Mesenchymal stem cell (in vitro differentiated cells and primary cell): ENCODE data around the gene MADD.
A peak's percentile ranks its signal among the peaks of the same experiment; 100 is the strongest.

Experiments
- DNase-seq: peaks from one replicate; pipeline ENCODE4 v3.0.0-alpha.2; 2013
- H2AFZ ChIP-seq: one replicate; pipeline ENCODE4 v1.6.1; 2013; ENCODE audit warnings: low read depth, mild to moderate bottlenecking, control low read depth, inconsistent platforms, low read length, moderate library complexity
- H2AK5ac ChIP-seq: 2 replicates; pipeline ENCODE4 v1.6.1; 2013; ENCODE audit warnings: low read length, moderate library complexity, mild to moderate bottlenecking, inconsistent platforms; ENCODE audit not compliant: severe bottlenecking
- H2BK120ac ChIP-seq: one replicate; pipeline ENCODE4 v1.6.1; 2013; ENCODE audit warnings: low read depth, mild to moderate bottlenecking, inconsistent platforms, low read length, moderate library complexity
- H2BK12ac ChIP-seq, 2 experiments: one replicate each; pipeline ENCODE4 v1.6.1; 2013; ENCODE audit warnings: inconsistent platforms in 2 of 2, low read length in 2 of 2, mild to moderate bottlenecking in 2 of 2, moderate library complexity in 2 of 2, control low read depth in 1 of 2
- H2BK15ac ChIP-seq: one replicate; pipeline ENCODE4 v1.6.1; 2013; ENCODE audit warnings: mild to moderate bottlenecking, low read depth, inconsistent platforms; ENCODE audit not compliant: poor library complexity, severe bottlenecking
- H2BK5ac ChIP-seq: 2 replicates; pipeline ENCODE4 v1.6.1; 2013; ENCODE audit warnings: low read depth, mild to moderate bottlenecking, low read length, control low read depth, inconsistent platforms; ENCODE audit not compliant: poor library complexity, severe bottlenecking
- H3K14ac ChIP-seq, 2 experiments: one replicate each; pipeline ENCODE4 v1.6.1; 2013; ENCODE audit warnings: inconsistent platforms in 2 of 2, low read length in 2 of 2, control low read depth in 1 of 2, mild to moderate bottlenecking in 1 of 2, moderate library complexity in 1 of 2
- H3K18ac ChIP-seq, 2 experiments: one replicate each; pipeline ENCODE4 v1.6.1; 2013; ENCODE audit warnings: inconsistent platforms in 2 of 2, low read length in 2 of 2, control low read depth in 1 of 2, low read depth in 1 of 2, mild to moderate bottlenecking in 1 of 2
- H3K23ac ChIP-seq, 2 experiments: one replicate each; pipeline ENCODE4 v1.6.1; 2013; ENCODE audit warnings: inconsistent platforms in 2 of 2, low read length in 2 of 2, mild to moderate bottlenecking in 2 of 2, moderate library complexity in 2 of 2, control low read depth in 1 of 2
- H3K27ac ChIP-seq: 2 replicates; pipeline ENCODE4 v1.5.1; 2013; ENCODE audit warnings: mild to moderate bottlenecking, moderate library complexity, low read length, control low read depth, inconsistent platforms; ENCODE audit not compliant: poor library complexity, severe bottlenecking
- H3K27me3 ChIP-seq, 2 experiments: 2 replicates each; pipeline versions ENCODE4 v1.6.1 to v1.7.0; 2013; ENCODE audit warnings: low read length in 2 of 2, mild to moderate bottlenecking in 2 of 2, moderate library complexity in 2 of 2, control low read depth in 1 of 2, inconsistent platforms in 1 of 2; ENCODE audit not compliant: control insufficient read depth in 1 of 2, insufficient read depth in 1 of 2
- H3K36me3 ChIP-seq, 2 experiments: 2 replicates each; pipeline versions ENCODE4 v1.6.1 to v1.7.0; 2013; ENCODE audit warnings: low read length in 2 of 2, control low read depth in 1 of 2, inconsistent platforms in 1 of 2, low read depth in 1 of 2, mild to moderate bottlenecking in 1 of 2; ENCODE audit not compliant: insufficient read depth in 2 of 2, control insufficient read depth in 1 of 2
- H3K4ac ChIP-seq, 2 experiments: one replicate each; pipeline ENCODE4 v1.6.1; 2013; ENCODE audit warnings: inconsistent platforms in 2 of 2, low read length in 2 of 2, mild to moderate bottlenecking in 2 of 2, moderate library complexity in 2 of 2, control low read depth in 1 of 2, low read depth in 1 of 2
- H3K4me1 ChIP-seq: 2 replicates; pipeline ENCODE4 v1.6.1; 2013; ENCODE audit warnings: low read depth, low read length, control low read depth; ENCODE audit not compliant: control insufficient read depth, insufficient read depth
- H3K4me2 ChIP-seq: 2 replicates; pipeline ENCODE4 v1.6.1; 2013; ENCODE audit warnings: low read length, mild to moderate bottlenecking, inconsistent platforms; ENCODE audit not compliant: poor library complexity, severe bottlenecking
- H3K4me3 ChIP-seq, 2 experiments: 2 replicates each; pipeline versions ENCODE4 v1.5.1 to v1.7.0; 2013; ENCODE audit warnings: low read length in 2 of 2, mild to moderate bottlenecking in 2 of 2, control low read depth in 1 of 2, low read depth in 1 of 2; ENCODE audit not compliant: insufficient read depth in 1 of 2
- H3K79me1 ChIP-seq: replicated peaks from 2 replicates; pipeline ENCODE4 v1.6.1; 2013; ENCODE audit warnings: mild to moderate bottlenecking, control low read depth, low read length, inconsistent platforms; ENCODE audit not compliant: poor library complexity, severe bottlenecking
- H3K9ac ChIP-seq: 2 replicates; pipeline ENCODE4 v1.7.0; 2013; ENCODE audit warnings: mild to moderate bottlenecking, low read length, moderate library complexity
- H3K9me3 ChIP-seq: 2 replicates; pipeline ENCODE4 v1.7.0; 2013; ENCODE audit warnings: mild to moderate bottlenecking, low read length; ENCODE audit not compliant: control insufficient read depth
- H4K8ac ChIP-seq: one replicate; pipeline ENCODE4 v1.6.1; 2013; ENCODE audit warnings: inconsistent platforms, mild to moderate bottlenecking, low read length, moderate library complexity
- H4K91ac ChIP-seq: one replicate; pipeline ENCODE4 v1.6.1; 2013; ENCODE audit warnings: mild to moderate bottlenecking, low read length, inconsistent platforms
- WGBS: methylation state at CpG from one replicate; pipeline ENCODE4 v1.1.7; 2013; ENCODE audit warnings: mixed read lengths; 5-methylcytosine and 5-hydroxymethylcytosine counted together

MADD gene

DNA sequence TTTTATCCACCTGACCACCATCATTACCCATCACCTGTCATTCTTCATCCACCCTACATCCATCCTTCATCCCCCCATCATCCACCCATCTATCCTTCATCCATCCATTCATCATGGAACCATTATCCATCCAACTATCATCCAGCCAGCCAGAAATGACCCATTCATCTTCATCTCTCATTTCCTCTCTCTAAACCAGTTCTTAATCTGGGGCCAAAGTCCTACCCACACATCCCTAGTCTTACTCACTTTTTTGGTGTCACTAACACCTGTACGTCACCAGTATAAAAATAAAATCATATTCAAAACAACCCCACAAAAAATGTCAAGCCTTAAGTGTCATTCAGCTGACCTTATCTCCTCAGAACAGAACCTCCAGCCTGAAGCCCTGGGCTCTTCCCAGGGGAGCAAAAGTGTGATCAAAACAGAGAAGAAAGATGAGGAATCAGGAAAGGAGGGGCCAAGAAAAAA, 96.1 kb downstream of the MADD start:
- Histone ChIP-seq H3K27me3 (peaks cover 11 to 13% of the 10 kb centered on the region in 2 experiments), H4K91ac (no peak overlapping the region), H3K36me3 (no peaks in the 10 kb centered on the region), H3K9ac (no peak overlapping the region), H3K4ac (no peak overlapping the region), H3K18ac (no peak overlapping the region), H3K4me1 (no peaks in the 10 kb centered on the region), H2BK15ac (no peak overlapping the region), H3K4me2 (no peak overlapping the region), H2BK120ac (no peak overlapping the region), H3K9me3 (no peaks in the 10 kb centered on the region), H3K4me3 (no peak overlapping the region), H2BK12ac (no peak overlapping the region), H3K27ac (no peak overlapping the region), H2BK5ac (no peak overlapping the region), H3K14ac (no peak overlapping the region), H4K8ac (no peak overlapping the region), H3K79me1 (no peaks in the 10 kb centered on the region), H2AK5ac (no peak overlapping the region), H3K23ac (no peak overlapping the region), H2AFZ (no peak overlapping the region)
- 68% methylated on average over 1 of the region's 1 CpG for WGBS
- no peak for DNase-seq

DNA sequence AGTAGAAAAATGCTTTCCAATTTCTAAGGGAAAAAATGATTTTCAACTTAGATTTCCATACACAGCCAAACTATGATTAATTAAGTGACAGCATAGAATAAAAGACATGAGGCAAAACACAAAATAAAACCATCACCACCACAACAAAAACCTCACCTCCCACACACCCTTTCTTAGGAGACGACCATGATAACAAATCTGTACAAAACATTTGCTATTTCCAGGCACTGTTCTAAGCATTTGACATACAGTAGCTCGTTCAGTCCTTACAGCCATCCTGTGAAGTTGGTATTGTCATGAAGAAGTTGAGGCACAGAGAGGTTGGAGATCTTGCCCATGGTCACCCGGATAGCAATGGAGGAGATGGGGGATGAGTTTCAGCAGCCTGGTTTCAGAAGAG, 99.7 kb downstream of the MADD start:
- Histone ChIP-seq H3K4me3 (no peak overlapping the region), H3K36me3 (no peaks in the 10 kb centered on the region), H3K18ac (no peak overlapping the region), H2AK5ac (no peak overlapping the region), H3K4me1 (peaks cover 6% of the 10 kb centered on the region), H2AFZ (no peak overlapping the region), H3K4me2 (no peak overlapping the region), H4K8ac (no peak overlapping the region), H3K79me1 (no peaks in the 10 kb centered on the region), H2BK12ac (no peak overlapping the region), H3K9me3 (no peaks in the 10 kb centered on the region), H3K14ac (no peak overlapping the region), H2BK5ac (no peak overlapping the region), H3K27ac (no peak overlapping the region), H4K91ac (no peak overlapping the region), H3K4ac (no peak overlapping the region), H3K27me3 (peaks cover 7% of the 10 kb centered on the region in 2 experiments), H2BK15ac (no peak overlapping the region), H2BK120ac (no peak overlapping the region), H3K9ac (peak overlapping the region; percentile 63), H3K23ac (no peak overlapping the region)
- no peak for DNase-seq
- 66% methylated on average over 3 of the region's 3 CpGs for WGBS

- Histone ChIP-seq H2BK12ac (no peak overlapping the region), H3K36me3 (no peaks in the 10 kb centered on the region), H3K27me3 (no peaks in the 10 kb centered on the region), H3K14ac (no peak overlapping the region), H3K4me1 (peaks cover 23% of the 10 kb centered on the region), H4K91ac (no peak overlapping the region), H3K23ac (no peak overlapping the region), H3K9me3 (no peaks in the 10 kb centered on the region), H4K8ac (no peak overlapping the region), H3K4me2 (no peak overlapping the region), H3K27ac (no peak overlapping the region), H2BK5ac (no peak overlapping the region), H3K79me1 (no peaks in the 10 kb centered on the region), H2AK5ac (no peak overlapping the region), H3K4me3 (no peak overlapping the region), H3K4ac (no peak overlapping the region), H2BK120ac (no peak overlapping the region), H2AFZ (no peak overlapping the region), H3K18ac (no peak overlapping the region), H2BK15ac (no peak overlapping the region), H3K9ac (no peak overlapping the region)
- DNase-seq = no peak
- WGBS = 84% methylated on average over 6 of the region's 7 CpGs
Measured at GRCh38 chr11:47372422-47372821, 102.5 kb downstream of the MADD start.

GRCh38 chr11:47373876-47374719, 104.2 kb downstream of the MADD start:
- no peak overlapping the region for H2AFZ ChIP-seq
- WGBS = 39% methylated on average over 18 of the region's 19 CpGs

More at GRCh38 chr11:47373876-47374719, 104.2 kb downstream of the MADD start:
- Histone ChIP-seq H2BK5ac (no peak overlapping the region), H3K23ac (no peak overlapping the region), H3K4me2 (no peak overlapping the region), H4K8ac (peak overlapping the region; percentile 92), H4K91ac (no peak overlapping the region), H3K4me1 (peaks cover 23% of the 10 kb centered on the region), H3K36me3 (no peaks in the 10 kb centered on the region), H2AK5ac (no peak overlapping the region), H2BK12ac (no peak overlapping the region), H3K79me1 (no peaks in the 10 kb centered on the region), H3K9me3 (no peaks in the 10 kb centered on the region), H2BK120ac (no peak overlapping the region), H3K4me3 (no peak overlapping the region), H3K27ac (no peak overlapping the region), H2BK15ac (no peak overlapping the region), H3K27me3 (peaks cover 0 to 5% of the 10 kb centered on the region in 2 experiments), H3K18ac (no peak overlapping the region), H3K9ac (no peak overlapping the region), H3K4ac (no peak overlapping the region), H3K14ac (no peak overlapping the region)
- DNase-seq = peak; percentile 77
